ENCODE results near the gene KIAA0319L.

The KIAA0319L gene

DNA sequence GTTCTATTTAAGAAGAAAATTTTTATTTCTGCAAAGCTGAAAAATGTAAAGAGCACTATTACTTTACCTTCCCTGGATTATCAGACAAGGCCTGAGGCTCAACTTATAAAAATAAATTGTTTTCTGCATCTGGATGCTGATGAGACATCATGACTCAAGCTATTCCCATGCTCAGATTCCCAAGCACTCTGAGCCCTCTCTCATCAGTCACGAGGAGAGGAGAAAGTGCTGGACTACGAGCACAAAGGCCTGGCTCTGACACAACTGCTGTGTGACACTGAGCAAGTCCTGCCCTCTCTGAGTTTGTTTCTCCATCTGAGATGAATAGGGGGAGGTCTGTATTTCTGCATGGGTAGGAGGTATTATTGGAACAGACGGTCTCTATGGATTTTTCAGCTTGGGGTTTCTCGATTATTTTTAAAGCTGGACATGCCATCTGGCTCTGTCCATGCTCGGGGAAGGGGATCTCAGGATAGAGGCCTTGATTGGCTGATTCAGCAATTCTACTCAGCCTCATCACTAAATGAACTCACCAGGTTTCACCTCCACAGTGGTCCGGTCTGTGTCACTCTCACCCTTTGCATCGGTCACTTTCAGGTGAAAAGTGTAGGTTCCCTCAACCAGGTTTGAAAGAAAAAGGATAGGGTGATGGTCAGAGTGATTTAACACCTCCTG lies 107.7 kb downstream of the KIAA0319L start:
- no peak for DNase-seq (ENCODE audit: low read depth in 1 of 2, low spot score in 1 of 2)

DNA sequence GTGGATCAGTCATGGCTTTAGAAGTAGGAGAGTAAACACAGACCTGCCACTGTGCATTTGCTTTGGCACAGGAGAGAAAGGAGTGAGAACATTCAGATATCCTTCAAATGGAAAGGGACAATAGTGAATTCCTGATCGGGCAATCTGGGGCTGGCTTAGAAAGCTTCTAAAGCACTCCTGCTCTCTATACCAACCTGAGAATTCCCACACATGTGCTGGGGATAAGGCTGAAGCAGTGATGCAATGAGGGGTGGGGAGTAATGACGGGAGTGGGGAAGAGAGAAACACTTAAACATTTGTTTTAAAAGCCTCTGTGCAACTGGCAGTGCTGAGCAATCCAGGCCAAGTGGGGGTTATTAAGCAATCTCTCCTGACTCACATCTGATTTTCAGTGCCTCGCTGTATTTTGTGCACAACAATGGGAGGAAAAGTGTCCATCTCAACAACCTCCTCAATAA lies 108.8 kb downstream of the KIAA0319L start:
- DNase-seq (ENCODE audit: low read depth in 1 of 2, low spot score in 1 of 2): no peak

DNA sequence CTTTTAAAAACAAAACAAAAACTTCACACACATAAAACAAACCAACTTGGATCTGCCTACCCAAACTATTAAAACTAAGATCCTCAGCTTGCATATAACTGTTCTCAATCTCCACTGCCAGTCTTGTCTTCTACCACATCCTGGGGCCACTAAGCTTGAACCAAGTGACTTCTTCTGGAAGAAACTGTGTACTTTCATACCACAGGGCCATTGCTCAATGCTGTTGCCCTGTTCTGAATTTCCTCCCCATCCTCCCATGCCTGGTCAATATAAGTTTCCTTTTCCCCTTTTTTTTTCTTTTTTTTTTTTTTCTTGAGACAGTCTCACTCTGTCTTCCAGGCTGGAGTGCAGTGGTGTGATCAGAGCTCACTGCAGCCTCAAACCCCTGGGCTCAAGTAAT lies 109.9 kb downstream of the KIAA0319L start:
- no peak for DNase-seq (ENCODE audit: low read depth in 1 of 2, low spot score in 1 of 2)

DNA sequence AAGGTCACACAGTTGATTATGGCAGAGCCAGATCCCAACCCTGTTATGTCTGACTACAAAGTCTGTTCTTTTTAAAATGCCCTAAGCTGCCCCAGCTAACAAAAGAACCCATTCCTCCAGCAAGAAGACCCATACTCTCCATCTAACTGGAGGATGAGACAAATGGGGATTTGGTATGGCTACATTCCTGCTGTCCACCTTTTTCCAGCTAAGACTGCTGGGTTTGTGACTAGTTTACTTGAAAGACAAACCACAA lies 112.8 kb downstream of the KIAA0319L start:
- no peak for DNase-seq (ENCODE audit: low read depth in 1 of 2, low spot score in 1 of 2)

DNA sequence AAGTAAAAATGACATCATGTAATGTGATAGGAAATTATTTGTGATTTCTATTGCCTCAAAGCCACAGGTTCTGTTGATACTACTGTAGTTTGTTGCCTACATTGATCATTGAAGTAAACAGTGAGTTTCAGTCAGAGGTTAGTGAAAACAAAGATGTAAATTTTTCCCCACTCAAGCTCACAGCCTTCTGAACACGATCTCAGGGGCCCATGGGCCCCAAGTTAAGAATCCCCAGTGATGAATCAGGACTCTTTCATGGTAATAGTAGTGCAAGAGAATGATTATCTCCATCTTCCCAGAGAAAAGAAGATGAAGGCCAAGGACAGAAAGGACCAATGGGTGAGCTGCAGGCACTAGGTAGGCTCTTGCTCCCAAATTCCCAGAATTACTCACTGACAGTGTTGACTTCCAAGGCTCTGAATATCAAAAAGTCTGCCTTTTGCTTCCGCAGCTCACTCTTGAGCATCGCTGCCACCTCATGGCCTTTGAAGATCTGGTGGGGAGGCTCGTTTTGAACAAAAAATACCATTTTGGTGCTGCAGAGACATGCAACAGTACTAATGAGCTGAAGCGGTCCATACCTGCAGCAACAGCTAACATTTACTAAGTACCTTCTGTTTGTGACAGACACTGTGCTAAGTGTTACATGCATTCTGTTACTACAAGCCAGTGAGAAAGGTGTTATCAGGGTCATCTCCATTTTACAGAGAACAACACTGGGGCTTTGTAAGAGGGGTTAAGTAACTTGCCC lies 113.3 kb downstream of the KIAA0319L start:
- DNase-seq (ENCODE audit: low read depth in 1 of 2, low spot score in 1 of 2): no peak

DNA sequence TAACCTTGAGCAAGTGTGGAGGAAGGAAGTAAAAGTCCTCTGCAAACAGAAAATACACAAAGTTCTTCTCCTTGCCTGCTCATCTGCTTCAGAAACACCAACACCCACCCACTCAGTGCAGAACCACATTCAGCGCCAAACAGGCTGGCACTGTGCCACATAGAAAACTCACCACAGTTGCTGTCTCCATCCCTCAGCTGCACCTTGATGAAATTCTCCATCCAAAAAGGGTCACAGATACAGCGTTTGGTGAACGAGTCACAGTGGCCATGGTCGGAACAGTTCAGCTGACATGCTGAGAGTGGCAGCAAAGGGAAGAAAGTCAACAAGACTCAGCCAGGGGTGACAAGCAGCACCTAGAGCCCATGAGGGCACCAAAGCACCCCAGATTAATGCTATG lies 114.5 kb downstream of the KIAA0319L start:
- DNase-seq (ENCODE audit: low read depth in 1 of 2, low spot score in 1 of 2): no peak

DNA sequence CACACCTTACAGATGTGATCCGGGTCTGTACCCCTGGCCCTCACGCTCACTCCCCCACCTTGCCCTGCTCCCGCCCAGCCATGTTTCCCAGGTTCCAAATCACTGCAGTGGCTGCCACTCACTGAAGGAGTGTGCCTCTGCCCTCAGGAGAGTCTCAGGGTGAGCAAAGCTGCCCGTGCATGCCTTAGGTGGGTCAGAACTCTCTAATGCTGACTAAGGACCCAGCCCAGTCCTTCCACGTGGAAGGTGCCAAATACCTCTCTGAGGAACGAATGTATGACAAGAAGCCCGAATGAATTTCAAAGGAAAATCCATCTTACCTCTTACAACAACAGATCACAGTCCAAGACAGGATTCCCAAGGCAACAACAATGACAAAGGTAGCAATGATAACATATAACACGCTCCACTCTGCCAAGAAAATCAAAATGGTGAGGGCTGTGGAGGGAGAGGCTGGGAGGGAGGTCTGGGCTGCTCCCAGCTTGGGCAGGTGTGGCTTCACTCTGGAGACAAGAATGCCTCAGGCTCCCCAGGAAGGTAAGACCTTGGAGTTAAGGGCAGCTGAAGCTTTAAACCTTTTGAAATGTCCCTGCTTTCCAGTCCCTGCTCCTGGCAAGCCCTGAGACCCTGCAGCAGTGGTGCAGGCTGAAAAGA lies 115.2 kb downstream of the KIAA0319L start:
- no peak for DNase-seq (ENCODE audit: low read depth in 1 of 2, low spot score in 1 of 2)

DNA sequence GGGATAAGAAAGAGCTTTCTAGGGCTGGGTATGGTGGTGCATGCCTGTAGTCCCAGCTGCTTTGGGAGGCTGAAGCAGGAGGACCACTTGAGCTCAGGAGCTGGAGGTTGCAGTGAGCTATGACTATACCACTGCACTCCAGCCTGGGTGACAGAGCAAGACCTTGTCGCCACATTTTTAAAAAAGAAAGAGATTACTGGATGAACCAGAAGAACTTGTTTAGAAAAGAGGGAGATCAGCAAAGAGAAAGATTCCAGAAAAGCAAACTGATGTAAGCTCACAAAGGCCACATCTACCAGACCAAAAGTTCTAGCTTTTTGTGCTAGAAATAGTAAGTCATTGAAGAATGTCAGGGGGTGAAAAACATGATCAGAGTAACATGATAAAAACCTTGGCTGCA lies 117.6 kb downstream of the KIAA0319L start:
- no peak for DNase-seq (ENCODE audit: low read depth in 1 of 2, low spot score in 1 of 2)

DNA sequence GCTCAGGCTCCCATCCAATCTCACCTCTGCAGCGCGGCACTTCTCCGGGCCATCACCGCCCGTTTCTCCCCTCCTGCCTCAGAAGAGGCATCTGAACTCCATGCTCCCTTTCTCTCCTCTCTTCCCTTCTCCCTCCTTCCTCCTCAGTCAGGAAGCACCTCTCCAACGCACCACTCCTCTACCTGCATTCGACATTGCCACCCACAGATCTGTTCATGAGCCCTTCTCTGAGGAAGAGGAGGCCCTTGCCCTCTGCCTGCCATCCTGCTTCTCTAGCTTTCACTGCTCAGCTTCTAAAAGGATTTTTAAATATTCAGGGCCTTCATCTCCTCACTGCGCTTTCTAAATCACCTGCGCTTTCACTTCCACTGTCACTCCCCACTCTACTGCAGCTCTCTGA lies 120.0 kb downstream of the KIAA0319L start:
- no peak for DNase-seq (ENCODE audit: low read depth in 1 of 2, low spot score in 1 of 2)

DNA sequence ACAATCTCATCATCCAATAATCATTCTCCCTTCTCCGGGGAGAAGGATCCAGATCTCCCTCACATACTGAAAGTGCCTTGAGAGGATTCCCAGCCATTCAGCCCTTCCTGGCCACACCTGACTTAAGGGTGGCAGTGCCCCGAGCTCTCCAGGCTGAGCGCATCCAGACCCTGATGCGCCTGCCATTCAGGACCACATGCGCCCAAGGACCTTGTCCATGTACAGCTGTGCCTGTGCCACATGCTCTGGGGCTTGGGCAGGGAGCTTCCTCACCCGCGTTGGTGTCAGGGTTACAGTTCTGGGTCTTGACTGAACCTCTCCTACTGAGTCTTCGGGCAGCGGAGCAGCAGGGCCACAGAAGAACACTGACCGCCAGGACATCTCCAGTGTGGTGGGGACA lies 121.1 kb downstream of the KIAA0319L start:
- DNase-seq (ENCODE audit: low read depth in 1 of 2, low spot score in 1 of 2): no peak

DNA sequence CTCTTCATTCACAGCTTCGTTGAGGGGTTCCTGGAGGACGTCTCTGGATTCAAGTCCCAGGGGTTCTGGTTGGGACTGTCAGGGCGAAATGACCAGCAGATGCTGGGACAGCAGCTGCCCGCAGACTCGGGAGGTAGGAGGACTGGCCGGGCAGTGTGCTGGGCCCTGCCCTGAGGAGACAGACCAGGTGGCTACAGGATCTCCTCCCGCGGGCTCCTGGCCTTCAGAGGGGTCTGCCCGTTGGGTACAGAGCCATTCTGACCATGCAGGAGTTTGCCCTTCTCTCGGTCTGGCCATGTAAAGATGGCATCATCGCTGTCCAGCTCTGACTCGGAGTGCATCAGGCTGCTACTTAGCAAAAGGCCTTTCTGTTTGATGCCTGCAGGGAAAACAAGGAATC lies 122.5 kb downstream of the KIAA0319L start:
- DNase-seq (ENCODE audit: low read depth in 1 of 2, low spot score in 1 of 2): no peak

DNA sequence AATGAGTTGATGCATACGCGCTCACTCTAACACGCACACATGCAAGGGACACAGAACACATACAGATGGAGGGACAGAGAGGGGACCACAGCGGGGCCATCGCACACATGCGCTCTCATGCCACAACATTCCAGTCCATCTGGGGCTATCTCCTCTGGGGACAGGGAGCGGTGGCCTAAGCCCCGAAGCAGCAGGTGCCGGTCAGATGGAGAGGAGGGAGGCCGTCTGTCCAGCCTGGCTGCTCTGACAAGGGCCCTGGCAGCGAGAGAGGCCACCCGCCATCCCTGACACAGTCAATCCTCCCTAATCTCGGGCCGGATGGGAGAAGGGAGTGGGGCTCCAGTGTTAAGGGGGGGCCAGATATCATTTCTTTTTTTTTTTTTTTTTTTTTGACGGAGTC lies 123.5 kb downstream of the KIAA0319L start:
- no peak for DNase-seq (ENCODE audit: low read depth in 1 of 2, low spot score in 1 of 2)

DNA sequence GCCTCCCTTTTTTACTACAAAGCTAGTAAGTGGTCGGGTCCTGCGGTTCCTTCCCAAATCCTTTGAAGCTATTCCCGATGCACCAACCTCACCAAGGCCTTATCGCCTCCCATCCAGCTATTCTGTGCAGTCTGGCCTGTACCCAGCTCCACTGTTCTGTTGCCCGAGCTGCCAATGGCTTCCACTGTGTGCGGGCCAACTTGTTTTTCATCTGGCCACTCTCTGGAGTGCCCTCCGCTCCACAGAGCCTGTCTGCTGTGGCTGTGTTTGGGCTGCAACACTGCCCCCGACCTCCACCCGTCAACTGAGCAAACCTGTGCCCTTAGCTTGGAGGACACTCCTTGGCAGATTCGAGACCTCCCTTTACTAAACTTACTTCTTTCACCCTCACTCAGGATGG lies 125.0 kb downstream of the KIAA0319L start:
- no peak for DNase-seq (ENCODE audit: low read depth in 1 of 2, low spot score in 1 of 2)

DNA sequence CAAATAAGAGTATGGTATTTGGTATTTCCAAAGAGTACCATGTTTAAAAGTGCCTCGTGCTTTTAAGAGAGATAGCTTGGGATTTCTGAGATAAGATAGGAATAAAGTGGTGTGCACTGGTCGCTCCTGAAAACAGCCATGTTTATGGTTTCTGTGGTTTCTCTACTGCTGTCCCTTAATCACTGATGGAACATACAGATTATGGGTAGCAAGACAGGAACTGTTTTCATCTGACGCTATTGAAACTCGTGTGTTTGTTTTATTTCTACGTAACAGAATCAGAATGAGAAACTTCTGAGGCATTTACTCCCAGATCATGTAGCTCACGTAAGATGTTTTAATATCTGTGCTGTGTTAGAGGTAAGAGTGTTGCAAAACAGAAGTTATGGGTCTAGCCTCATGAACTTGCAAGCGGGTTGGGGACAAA lies 126.0 kb downstream of the KIAA0319L start:
- DNase-seq (ENCODE audit: low read depth in 1 of 2, low spot score in 1 of 2): no peak

DNA sequence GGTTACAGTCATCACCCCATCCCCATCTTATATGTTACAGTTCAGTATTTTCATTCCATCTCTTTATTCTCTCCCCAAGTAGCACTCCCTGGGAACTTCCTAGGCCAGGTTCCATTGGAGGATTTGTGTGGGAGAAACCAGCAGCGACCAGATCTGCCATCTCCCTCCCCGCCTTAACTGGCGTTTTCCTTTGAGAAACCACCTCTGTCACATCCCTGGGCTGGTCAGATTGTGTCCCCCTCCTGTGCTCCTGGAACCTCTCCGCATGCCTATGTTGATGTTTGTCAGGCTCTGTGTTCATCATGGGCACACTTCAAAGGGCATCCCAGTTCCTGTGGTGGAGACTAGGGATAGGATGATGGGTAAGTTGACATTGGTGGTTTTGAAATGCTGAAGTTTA lies 126.4 kb downstream of the KIAA0319L start:
- no peak for DNase-seq (ENCODE audit: low read depth in 1 of 2, low spot score in 1 of 2)

DNA sequence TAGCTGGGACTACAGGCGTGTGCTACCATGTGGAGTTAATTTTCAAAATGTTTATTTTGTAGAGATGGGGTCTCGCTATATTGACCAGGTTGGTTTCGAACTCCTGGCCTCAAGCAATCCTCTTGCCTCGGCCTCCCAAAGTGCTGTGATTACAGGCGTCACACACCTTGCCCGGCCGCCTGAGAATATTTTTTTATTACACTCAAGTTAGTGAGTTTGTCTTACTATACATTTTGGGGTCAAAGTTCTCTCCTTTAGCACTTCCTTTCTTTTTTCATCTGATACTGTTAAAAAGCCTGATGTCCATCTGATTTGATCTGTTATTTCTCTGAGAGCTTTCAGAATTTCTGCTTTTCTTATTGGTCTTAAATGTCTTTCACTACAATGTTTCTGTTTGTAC lies 128.8 kb downstream of the KIAA0319L start:
- no peak for DNase-seq (ENCODE audit: low read depth in 1 of 2, low spot score in 1 of 2)

DNA sequence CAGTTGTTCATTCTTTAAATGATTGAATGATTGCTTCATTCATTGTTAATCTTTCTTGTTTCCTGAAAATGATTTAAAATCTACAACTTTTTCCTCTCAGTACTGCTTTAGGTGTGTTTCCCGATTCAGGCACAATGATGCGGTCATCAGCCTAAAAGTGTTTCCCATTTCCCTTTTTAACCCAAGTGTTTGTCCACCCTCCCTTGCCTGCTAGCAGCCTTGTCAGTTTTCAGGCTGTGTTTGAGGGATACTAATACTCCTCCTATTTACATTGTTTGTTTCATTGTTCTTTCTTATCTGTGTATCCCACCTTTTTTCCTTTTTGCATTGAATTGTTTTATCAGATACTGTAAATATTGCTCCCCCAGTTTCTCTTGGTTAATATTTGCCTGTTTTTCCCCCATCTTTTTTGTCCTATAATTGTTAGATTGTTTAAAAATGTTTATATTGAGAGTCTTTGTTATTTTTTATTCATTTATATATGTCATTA lies 131.1 kb downstream of the KIAA0319L start:
- DNase-seq (ENCODE audit: low read depth in 1 of 2, low spot score in 1 of 2): no peak

DNA sequence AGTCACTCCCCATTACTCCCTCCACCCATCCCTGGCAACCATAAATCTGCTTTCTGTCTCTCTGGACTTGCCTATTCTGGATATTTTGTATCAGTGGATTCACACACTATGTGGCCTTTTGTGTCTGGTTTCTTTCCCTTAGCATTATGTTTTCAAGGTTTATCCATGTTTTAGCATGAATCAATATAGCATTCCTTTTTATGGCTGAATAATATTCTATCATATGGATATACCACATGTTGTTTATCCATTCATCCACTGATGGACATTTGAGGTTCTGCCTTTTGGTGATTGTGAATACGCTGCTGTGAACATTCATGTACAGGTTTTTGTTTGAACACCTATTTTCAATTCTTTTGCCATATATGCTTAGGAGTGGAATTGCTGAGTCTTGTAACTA lies 148.3 kb downstream of the KIAA0319L start:
- no peak for DNase-seq (ENCODE audit: low read depth in 1 of 2, low spot score in 1 of 2)

DNA sequence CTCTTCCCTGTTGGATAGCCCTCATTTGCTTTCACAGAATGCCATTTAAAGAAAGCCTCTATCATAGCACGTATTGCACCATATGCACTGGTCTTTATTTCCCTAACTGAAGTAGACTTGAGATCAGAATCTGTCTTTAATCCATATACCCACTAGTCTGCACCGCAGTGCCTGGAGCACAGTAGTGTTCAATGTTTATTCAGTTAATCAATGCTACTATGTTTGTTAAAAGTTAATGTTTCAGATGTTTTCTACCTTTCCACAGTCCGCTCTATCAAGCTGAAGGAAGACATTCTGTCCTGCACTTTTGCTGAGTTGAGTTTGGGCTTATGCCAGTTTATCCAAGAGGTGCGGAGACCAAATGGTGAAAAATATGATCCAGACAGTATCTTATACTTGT lies 149.5 kb downstream of the KIAA0319L start:
- DNase-seq (ENCODE audit: low read depth in 1 of 2, low spot score in 1 of 2): no peak

DNA sequence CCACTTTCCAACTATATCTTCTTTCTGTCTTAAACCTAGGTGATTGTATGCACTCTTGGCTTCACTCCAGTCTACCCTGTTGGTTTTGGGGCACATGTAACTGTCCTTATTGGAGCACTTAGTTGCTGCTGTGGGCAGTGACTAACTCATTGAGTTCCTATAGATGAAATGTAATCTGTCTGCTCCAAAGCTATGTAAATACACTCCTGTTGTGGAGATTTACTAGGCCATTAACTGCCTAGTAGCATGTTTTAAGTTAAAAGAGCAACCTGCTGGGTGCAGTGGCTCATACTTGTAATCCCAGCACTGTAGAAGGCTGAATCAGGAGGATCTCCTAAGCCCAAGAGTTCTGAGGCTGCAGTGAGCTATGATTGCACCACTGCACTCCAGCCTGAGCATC lies 151.1 kb downstream of the KIAA0319L start:
- DNase-seq (ENCODE audit: low read depth in 1 of 2, low spot score in 1 of 2): no peak

DNA sequence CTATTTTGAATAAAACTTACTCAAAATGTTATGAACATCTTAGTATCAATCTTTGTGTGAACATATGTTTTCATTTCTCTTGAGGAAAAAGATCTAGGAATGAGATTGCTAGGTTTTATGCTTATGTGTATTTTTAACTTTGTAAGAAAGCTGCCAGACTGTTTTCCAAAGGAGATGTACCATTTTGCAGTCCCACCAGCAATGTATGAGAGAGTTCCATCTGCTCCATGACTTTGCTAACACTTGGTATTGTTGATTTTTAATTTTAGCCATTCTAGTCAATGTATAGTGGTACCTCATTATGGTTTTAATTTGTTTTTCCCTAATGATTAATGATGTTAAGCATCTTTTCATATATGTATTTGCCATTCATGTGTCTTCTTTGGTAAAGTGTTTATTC lies 156.2 kb downstream of the KIAA0319L start:
- no peak for DNase-seq (ENCODE audit: low read depth in 1 of 2, low spot score in 1 of 2)

DNA sequence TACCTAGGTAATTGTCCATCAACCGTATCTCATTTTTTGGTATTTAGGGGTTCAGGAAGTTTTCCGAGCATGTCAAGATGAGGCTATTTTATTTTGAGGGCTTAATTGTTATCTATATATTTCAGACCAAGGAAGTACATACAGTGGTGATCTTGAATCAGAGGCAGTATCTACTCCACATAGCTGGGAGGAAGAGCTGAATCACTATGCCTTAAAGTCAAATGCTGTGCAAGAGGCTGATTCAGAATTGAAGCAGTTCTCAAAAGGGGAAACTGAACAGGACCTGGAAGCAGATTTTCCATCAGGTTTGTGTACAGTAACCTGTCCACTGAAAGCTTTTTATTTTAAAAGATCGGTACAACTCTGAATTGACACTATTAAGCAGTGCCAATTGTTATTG lies 158.5 kb downstream of the KIAA0319L start:
- DNase-seq (ENCODE audit: low read depth in 1 of 2, low spot score in 1 of 2): no peak
